Cardiac muscle cell (in vitro differentiated cells and primary cell): ENCODE measurements around the gene SECTM1. TPM values are rescaled to one million over a fixed set of nuclear protein-coding genes. Genes with fewer than 3 reads are reported as not detected.

Experiments
- DNase-seq, 2 donors: peaks; one replicate each; pipeline versions ENCODE4 v3.0.0 to v3.0.0-alpha.2; 2010 to 2017; ENCODE audit warnings: low read depth in 1 of 2, low spot score in 1 of 2
- H3K27ac ChIP-seq: fragments of 200-600 bp; sonication (generic); 2 replicates; pipeline ENCODE4 v1.5.1; 2016
- H3K27me3 ChIP-seq: fragments of 200-600 bp; sonication (generic); 2 replicates; pipeline ENCODE4 v1.6.0; 2016; ENCODE audit warnings: control low read depth
- H3K36me3 ChIP-seq: fragments of 200-600 bp; sonication (generic); 2 replicates; pipeline ENCODE4 v1.5.1; 2016; ENCODE audit warnings: control low read depth
- H3K4me1 ChIP-seq: fragments of 200-600 bp; sonication (generic); 2 replicates; pipeline ENCODE4 v1.8.1; 2017; ENCODE audit warnings: low read depth, mild to moderate bottlenecking, mixed run types
- H3K4me3 ChIP-seq: fragments of 200-600 bp; sonication (generic); 2 replicates; pipeline ENCODE4 v1.5.1; 2016; ENCODE audit warnings: mild to moderate bottlenecking
- H3K9me3 ChIP-seq: fragments of 200-600 bp; sonication (generic); 2 replicates; pipeline ENCODE4 v1.5.1; 2017; ENCODE audit warnings: low read depth, mild to moderate bottlenecking, control low read depth
- CTCF ChIP-seq: IDR thresholded peaks from 2 replicates; pipeline ENCODE4 v1.5.1; 2012; ENCODE audit warnings: low read depth, mild to moderate bottlenecking, low read length
- polyA plus RNA-seq: library from polyadenylated mRNA; unstranded; fragments of >200 nt; fragmentation: Nextera tagmentation; extraction: Ambion mirVana; gene quantifications from 2 replicates; pipeline ENCODE4 v1.2.1, GENCODE V29; 2016
- total RNA-seq: library from RNA; depleted of rRNA; stranded (reverse); fragments of >200 nt; gene quantifications from 2 replicates; pipeline ENCODE4 v1.2.3, GENCODE V29; 2016

The SECTM1 gene
- total and polyA plus RNA-seq, 2 experiments from 2014 or later, result not detected

- Histone ChIP-seq H3K9me3 (no peaks in the 10 kb centered on the region), H3K4me1 (peaks cover 11% of the 10 kb centered on the region), H3K4me3 (no peak overlapping the region), H3K36me3 (no peaks in the 10 kb centered on the region), H3K27ac (no peak overlapping the region), H3K27me3 (no peaks in the 10 kb centered on the region)
- no peak for DNase-seq
- no peak for TF ChIP-seq CTCF
These were observed 20.2 kb downstream of the SECTM1 start for GRCh38 chr17:82313195-82314011.

GRCh38 chr17:82311971-82312370 is 21.6 kb downstream of the SECTM1 start:
- no peaks in the 10 kb centered on the region for H3K27me3 ChIP-seq
- peaks cover 11% of the 10 kb centered on the region for H3K4me1 ChIP-seq
- no peaks in the 10 kb centered on the region for H3K9me3 ChIP-seq
- no peak for DNase-seq
- no peak overlapping the region for H3K4me3 ChIP-seq
- no peak overlapping the region for H3K27ac ChIP-seq
- TF ChIP-seq CTCF, result no peak
- no peaks in the 10 kb centered on the region for H3K36me3 ChIP-seq

- no peaks in the 10 kb centered on the region for H3K27me3 ChIP-seq
- no peak overlapping the region for H3K4me3 ChIP-seq
- DNase-seq, result no peak
- H3K4me1 ChIP-seq, result peaks cover 7% of the 10 kb centered on the region
- no peak overlapping the region for H3K27ac ChIP-seq
- H3K9me3 ChIP-seq, result no peaks in the 10 kb centered on the region
- TF ChIP-seq CTCF, result no peak
- H3K36me3 ChIP-seq, result no peaks in the 10 kb centered on the region
These were observed 22.7 kb downstream of the SECTM1 start for GRCh38 chr17:82310877-82311276.

GRCh38 chr17:82309656-82310570 is 23.7 kb downstream of the SECTM1 start:
- H3K4me3 ChIP-seq, result no peak overlapping the region
- H3K36me3 ChIP-seq, result no peaks in the 10 kb centered on the region
- no peak for DNase-seq
- no peaks in the 10 kb centered on the region for H3K27me3 ChIP-seq
- peaks cover 5% of the 10 kb centered on the region for H3K4me1 ChIP-seq
- no peak overlapping the region for H3K27ac ChIP-seq
- TF ChIP-seq CTCF, result no peak
- H3K9me3 ChIP-seq, result no peaks in the 10 kb centered on the region

GRCh38 chr17:82305727-82306300 is 27.8 kb downstream of the SECTM1 start:
- Histone ChIP-seq H3K9me3 (no peaks in the 10 kb centered on the region), H3K36me3 (no peaks in the 10 kb centered on the region), H3K4me3 (no peak overlapping the region), H3K27me3 (no peaks in the 10 kb centered on the region), H3K4me1 (peaks cover 18% of the 10 kb centered on the region), H3K27ac (no peak overlapping the region)
- no peak for TF ChIP-seq CTCF
- DNase-seq, result no peak
